HG02610 (cell line): ENCODE measurements around the gene GABRG2.

Experiments used
- ATAC-seq: cut with Tn5 transposase; IDR thresholded peaks from one replicate; pipeline ENCODE4 v1.9.1; 2021; ENCODE audit warnings: mild to moderate bottlenecking, moderate library complexity; ENCODE audit not compliant: unreplicated experiment

The GABRG2 gene

DNA sequence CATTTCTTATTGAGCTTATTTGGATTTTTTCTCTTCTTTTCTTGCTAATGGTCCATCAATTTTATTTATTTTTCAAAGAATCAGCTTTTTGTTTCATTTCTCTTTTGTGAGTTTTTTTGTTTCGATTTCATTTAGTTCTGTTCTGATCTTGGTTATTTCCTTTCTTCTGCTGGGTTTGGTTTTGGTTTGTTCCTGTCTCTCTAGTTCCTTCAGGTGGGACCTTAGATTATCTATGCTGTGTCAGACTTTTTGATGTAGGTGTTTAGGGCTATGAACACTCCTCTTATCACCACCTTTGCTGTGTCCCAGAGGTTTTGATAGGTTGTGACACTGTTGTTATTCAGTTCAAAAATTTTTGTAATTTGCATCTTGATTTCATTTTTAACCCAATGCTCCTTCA lies 119.8 kb downstream of the GABRG2 start:
- no peak for ATAC-seq

DNA sequence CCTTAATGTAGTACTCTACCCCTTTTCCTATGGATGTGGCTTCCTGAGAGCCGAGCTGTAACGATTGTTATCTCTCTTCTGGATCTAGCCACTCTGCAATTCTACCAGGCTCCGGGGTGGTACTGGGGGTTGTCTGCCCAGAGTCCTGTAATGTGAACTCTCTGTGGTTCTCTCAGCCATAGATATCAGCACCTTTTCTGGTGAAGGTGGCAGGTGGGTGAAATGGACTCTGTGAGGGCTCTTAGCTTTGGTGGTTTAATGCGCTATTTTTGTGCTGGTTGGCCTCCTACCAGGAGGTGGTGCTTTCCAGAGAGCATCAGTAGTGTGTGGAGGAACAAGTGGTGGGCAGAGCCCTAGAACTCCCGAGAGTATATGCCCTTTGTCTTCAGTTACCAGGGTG lies 122.1 kb downstream of the GABRG2 start:
- ATAC-seq = no peak

- ATAC-seq = no peak
These were observed 125.4 kb downstream of the GABRG2 start for GRCh38 chr5:162193012-162193411.

GRCh38 chr5:162196351-162196750 lies 128.8 kb downstream of the GABRG2 start:
- ATAC-seq = no peak

DNA sequence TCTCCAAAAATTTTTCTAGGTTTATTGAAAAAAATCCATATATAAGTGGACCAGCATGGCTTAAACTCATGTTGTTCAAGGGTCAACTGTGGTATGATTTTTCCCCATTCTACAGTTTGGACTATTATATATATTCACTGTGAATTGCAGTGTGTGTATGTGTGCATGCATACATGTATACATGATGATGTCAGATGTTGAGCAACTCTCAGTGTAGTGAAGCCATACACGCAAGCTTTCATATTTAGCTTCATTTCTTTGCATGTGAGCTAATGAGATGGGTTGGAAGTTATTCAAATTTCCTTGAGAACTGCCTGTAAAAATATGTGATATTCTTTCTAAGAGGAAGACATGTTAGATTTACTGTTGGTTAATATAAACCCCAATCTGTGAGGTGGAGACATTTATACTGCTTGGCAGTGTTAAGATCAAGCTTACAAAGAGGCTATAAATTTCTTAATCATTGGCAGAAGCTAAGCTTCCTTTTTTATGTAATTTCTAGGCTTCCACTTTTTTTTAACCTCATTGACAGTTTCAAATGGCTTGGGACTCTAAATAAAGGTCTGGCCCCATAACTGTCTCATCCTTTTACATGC lies 134.8 kb downstream of the GABRG2 start:
- no peak for ATAC-seq
